ENCODE results near the gene SCAF4. TPM values are rescaled to one million over a fixed set of nuclear protein-coding genes. Genes with fewer than 3 reads are reported as not detected.

The SCAF4 gene
- total and polyA plus RNA-seq, 8 donors: 8.2 to 15.1 (median 10.5) TPM

DNA sequence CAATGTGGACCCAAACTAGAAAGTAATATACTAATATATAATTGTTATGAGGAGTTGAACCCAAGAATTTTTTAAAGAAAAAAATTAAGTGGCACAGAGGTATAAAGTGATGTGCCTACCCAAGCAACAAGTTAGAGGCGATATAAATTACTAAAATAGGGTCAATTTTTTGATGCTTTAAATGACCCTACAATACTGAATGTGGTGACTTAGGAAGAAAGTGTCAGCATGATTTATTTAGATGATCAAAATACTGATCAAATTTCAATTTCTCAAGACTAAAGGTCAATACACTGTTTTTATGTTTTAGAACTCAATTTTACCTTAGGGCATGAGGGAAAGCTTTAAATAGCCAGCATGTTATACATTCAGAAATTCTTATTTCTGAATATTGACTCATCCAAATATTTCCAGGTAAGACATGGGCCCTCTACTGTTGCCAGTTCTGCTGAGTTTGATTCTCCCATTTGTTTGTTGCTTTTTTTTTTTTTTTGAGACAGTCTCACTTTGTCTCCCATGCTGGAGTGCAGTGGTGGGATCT is 20.1 kb downstream of the SCAF4 start:
- DNase-seq: no peak
- ATAC-seq: no peak
- FAIRE-seq: no peak
- no peaks in the 10 kb centered on the region for H3K9me3 ChIP-seq
- H3K27me3 ChIP-seq: no peaks in the 10 kb centered on the region
- WGBS, 2 donors: 98% methylated on average over 1 of the region's 1 CpG
- no peak overlapping the region for H3K4me3 ChIP-seq
- intact Hi-C loops (cut with DNase I): no loop called here
- H3K4me1 ChIP-seq: peaks cover 0 to 31% (median 6%) of the 10 kb centered on the region in 3 donors
- TF ChIP-seq, protein P1, sequence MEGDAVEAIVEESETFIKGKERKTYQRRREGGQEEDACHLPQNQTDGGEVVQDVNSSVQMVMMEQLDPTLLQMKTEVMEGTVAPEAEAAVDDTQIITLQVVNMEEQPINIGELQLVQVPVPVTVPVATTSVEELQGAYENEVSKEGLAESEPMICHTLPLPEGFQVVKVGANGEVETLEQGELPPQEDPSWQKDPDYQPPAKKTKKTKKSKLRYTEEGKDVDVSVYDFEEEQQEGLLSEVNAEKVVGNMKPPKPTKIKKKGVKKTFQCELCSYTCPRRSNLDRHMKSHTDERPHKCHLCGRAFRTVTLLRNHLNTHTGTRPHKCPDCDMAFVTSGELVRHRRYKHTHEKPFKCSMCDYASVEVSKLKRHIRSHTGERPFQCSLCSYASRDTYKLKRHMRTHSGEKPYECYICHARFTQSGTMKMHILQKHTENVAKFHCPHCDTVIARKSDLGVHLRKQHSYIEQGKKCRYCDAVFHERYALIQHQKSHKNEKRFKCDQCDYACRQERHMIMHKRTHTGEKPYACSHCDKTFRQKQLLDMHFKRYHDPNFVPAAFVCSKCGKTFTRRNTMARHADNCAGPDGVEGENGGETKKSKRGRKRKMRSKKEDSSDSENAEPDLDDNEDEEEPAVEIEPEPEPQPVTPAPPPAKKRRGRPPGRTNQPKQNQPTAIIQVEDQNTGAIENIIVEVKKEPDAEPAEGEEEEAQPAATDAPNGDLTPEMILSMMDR (IDR thresholded peaks at IDR 0.05): no peak
- no peak overlapping the region for H3K27ac ChIP-seq
- no peaks in the 10 kb centered on the region for H3K36me3 ChIP-seq

DNA sequence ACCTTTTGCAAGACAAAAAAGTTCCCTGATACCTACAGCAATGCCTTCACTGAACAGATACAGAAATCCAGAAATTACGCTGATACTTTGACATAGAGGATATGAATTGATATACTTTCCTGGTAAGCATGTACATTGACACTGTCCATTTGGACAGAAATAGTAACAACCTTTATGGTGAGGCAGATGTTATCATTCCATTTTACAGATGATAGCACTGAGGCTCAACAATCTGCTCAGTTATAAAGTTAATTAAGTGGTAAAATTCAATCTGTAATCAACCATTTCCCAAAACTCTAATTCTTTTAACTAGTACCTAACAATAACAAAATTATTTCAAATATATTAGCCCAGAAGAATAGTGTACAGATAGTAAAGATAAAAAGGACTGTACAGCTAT is 20.6 kb downstream of the SCAF4 start:
- peaks cover 0 to 26% (median 6%) of the 10 kb centered on the region in 3 donors for H3K4me1 ChIP-seq
- whole genome bisulfite sequencing, 2 donors: 96 to 98% methylated on average over 1 of the region's 1 CpG
- no peak overlapping the region for H3K27ac ChIP-seq
- ATAC-seq (no peak), FAIRE-seq (no peak), DNase-seq (no peak)
- intact Hi-C loops (cut with DNase I): no loop called here
- no peak overlapping the region for H3K4me3 ChIP-seq
- H3K36me3 ChIP-seq: no peaks in the 10 kb centered on the region
- no peaks in the 10 kb centered on the region for H3K9me3 ChIP-seq
- no peaks in the 10 kb centered on the region for H3K27me3 ChIP-seq
- TF ChIP-seq, protein P1 (IDR thresholded peaks at IDR 0.05): no peak

DNA sequence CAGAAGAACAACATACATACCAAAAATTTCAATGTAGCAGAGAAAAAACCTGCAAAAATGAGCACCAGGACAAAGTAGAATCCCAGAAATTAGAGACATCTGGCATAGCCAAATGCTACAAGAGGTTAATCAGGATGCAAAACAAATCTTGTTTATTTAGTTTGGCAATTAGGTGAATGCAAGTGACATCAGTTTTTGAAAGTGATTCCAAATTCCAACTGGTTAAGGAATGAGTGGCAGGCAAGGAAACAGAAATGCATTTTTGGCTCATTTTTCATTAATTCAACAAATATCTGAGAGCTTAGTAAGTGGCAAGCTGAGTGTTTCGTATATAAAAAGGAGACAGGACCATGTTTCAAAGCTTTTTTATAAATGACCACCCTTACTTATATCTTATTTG is 21.3 kb downstream of the SCAF4 start:
- FAIRE-seq (no peak), DNase-seq (no peak), ATAC-seq (peak in 2 of 4 donors; percentile 12 to 43)
- peaks cover 0 to 25% (median 6%) of the 10 kb centered on the region in 3 donors for H3K4me1 ChIP-seq
- 48 to 58% methylated on average over 1 of the region's 1 CpG for WGBS, 2 donors
- TF ChIP-seq, protein P1 (IDR thresholded peaks at IDR 0.05): no peak
- H3K9me3 ChIP-seq: no peaks in the 10 kb centered on the region
- no peaks in the 10 kb centered on the region for H3K27me3 ChIP-seq
- H3K27ac ChIP-seq: no peak overlapping the region
- intact Hi-C loops (cut with DNase I): no loop called here
- H3K36me3 ChIP-seq: no peaks in the 10 kb centered on the region
- no peak overlapping the region for H3K4me3 ChIP-seq

DNA sequence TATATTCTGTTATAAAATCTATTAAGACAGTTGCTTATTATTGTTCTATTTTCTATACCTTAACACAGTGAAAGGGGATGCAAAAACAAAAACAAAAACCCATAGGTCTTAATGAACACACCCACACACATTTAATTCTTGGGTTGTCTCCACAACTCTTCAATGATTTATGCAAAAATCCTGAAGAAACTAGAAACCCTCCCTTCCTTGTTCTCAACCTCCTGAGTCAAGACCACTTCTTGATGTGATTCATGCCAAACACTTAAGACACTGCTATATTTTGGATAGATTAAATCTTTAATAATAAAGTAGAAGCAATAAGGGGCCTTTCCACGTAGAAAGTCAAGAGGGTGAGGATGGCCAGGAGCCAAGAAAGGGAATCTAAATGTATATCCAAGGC is 23.4 kb downstream of the SCAF4 start:
- FAIRE-seq: no peak
- Histone ChIP-seq H3K27ac (no peak overlapping the region), H3K27me3 (no peaks in the 10 kb centered on the region), H3K4me3 (no peak overlapping the region), H3K9me3 (no peaks in the 10 kb centered on the region), H3K4me1 (peaks cover 0 to 14% (median 6%) of the 10 kb centered on the region in 3 donors), H3K36me3 (peaks cover 0 to under 1% (median 0%) of the 10 kb centered on the region in 3 donors)
- ATAC-seq: no peak
- TF ChIP-seq, protein P1 (IDR thresholded peaks at IDR 0.05): no peak
- no peak for DNase-seq
- 57 to 58% methylated on average over 1 of the region's 1 CpG for WGBS, 2 donors
- intact Hi-C loops (cut with DNase I): no loop called here

DNA sequence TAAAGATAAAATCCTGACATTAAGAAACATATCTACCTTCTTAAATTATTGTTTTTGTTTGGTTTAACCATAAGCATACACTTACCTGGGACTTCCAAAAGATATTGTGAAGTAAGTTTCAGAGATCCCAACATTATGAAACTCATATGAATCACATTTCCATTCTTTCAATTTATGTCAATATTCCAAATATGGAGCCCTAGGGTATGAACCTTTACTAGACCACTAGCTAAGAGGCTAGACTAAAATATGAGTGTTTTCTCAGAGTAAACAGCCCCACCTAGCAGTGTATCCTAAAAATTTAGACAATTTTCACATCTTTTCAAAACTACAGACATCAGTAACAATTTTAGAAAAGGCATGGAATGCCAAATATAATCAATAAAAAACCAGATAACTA is 24.4 kb downstream of the SCAF4 start:
- peaks cover 0 to 14% (median 0%) of the 10 kb centered on the region in 3 donors for H3K4me1 ChIP-seq
- intact Hi-C loops (cut with DNase I): no loop called here
- no peaks in the 10 kb centered on the region for H3K27me3 ChIP-seq
- no peak overlapping the region for H3K4me3 ChIP-seq
- H3K9me3 ChIP-seq: no peaks in the 10 kb centered on the region
- TF ChIP-seq, protein P1 (IDR thresholded peaks at IDR 0.05): no peak
- no peak overlapping the region for H3K27ac ChIP-seq
- FAIRE-seq: peak; percentile 65
- peaks cover 0 to 11% (median 0%) of the 10 kb centered on the region in 3 donors for H3K36me3 ChIP-seq
- ATAC-seq: no peak
- DNase-seq: no peak

All from pancreas (tissue), 10 donors.